BJ (cell line): Measurements from ENCODE around the gene NINL. TPM values are rescaled to one million over a fixed set of nuclear protein-coding genes. Genes with fewer than 3 reads are reported as not detected.
"Not testable (repeated sequence)": the region's sequence is repeated elsewhere in the genome, so short reads cannot be mapped to it uniquely, and the experiment has no call there.

ENCODE experiments used
- CTCF ChIA-PET: fragments of 350-600 bp; formaldehyde crosslinking; extraction: SDS; loops from one replicate; lab custom pipeline; 2021; ENCODE audit warnings: antibody characterized with exemption, inconsistent platforms; lab: Yijun Ruan, JAX
- POLR2A ChIA-PET: fragments of 300-600 bp; sonication (Branson Sonifier 250); formaldehyde crosslinking; extraction: SDS; loops from one replicate; lab custom pipeline; 2021; ENCODE audit warnings: antibody characterized with exemption; lab: Charles Lee
- DNase-seq: peaks from one replicate; pipeline ENCODE4 v3.0.0-alpha.2; 2011; ENCODE audit warnings: low read depth
- H3K27me3 ChIP-seq: 2 replicates; pipeline ENCODE4 v1.6.0; 2011; ENCODE audit warnings: low read length; ENCODE audit not compliant: control insufficient read depth, insufficient read depth
- H3K36me3 ChIP-seq: 2 replicates; pipeline ENCODE4 v1.5.1; 2011; ENCODE audit warnings: low read length; ENCODE audit not compliant: control insufficient read depth, insufficient read depth
- H3K4me3 ChIP-seq: 2 replicates; pipeline ENCODE4 v1.5.1; 2011; ENCODE audit warnings: low read depth, mild to moderate bottlenecking, control low read depth, low read length
- polyA plus RNA-seq: library from polyadenylated mRNA; depleted of rRNA; stranded (reverse); fragments of >200 nt; gene quantifications from 2 replicates; pipeline ENCODE4 v1.2.3, GENCODE V29; 2011
- TF ChIP-seq, protein P1 (sequence below): IDR thresholded peaks from 2 replicates; pipeline ENCODE4 v1.5.1; 2011; ENCODE audit warnings: low read depth, mild to moderate bottlenecking, control low read depth, inconsistent platforms, low read length, moderate library complexity; ENCODE audit not compliant: insufficient read depth

Gene NINL
- polyA plus RNA-seq, 1 experiment: 6.2 TPM

DNA sequence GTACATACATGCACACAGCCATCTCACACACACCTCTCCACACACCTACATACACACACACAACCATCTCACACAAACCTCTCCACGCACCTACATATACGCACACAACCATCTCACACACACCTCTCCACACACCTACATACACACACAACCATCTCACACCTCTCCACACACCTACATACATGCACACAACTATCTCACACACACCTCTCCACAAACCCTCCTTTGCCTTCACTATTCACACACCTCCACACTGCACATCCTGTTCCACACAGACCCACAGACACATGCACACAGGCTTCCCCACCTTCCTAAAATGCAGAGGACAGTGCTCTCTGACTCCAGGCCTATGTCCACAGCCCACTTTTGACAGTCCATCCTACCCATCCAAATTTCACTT, 16.3 kb upstream of the NINL start:
- H3K36me3 ChIP-seq: no peaks in the 10 kb centered on the region
- ChIA-PET CTCF (no interaction called here), POLR2A (no interaction called here)
- TF ChIP-seq, protein P1, sequence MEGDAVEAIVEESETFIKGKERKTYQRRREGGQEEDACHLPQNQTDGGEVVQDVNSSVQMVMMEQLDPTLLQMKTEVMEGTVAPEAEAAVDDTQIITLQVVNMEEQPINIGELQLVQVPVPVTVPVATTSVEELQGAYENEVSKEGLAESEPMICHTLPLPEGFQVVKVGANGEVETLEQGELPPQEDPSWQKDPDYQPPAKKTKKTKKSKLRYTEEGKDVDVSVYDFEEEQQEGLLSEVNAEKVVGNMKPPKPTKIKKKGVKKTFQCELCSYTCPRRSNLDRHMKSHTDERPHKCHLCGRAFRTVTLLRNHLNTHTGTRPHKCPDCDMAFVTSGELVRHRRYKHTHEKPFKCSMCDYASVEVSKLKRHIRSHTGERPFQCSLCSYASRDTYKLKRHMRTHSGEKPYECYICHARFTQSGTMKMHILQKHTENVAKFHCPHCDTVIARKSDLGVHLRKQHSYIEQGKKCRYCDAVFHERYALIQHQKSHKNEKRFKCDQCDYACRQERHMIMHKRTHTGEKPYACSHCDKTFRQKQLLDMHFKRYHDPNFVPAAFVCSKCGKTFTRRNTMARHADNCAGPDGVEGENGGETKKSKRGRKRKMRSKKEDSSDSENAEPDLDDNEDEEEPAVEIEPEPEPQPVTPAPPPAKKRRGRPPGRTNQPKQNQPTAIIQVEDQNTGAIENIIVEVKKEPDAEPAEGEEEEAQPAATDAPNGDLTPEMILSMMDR: no peak
- DNase-seq: no peak
- H3K4me3 ChIP-seq: no peak overlapping the region
- H3K27me3 ChIP-seq: no peaks in the 10 kb centered on the region

GRCh38 chr20:25600632-25601031, 15.3 kb upstream of the NINL start:
- DNase-seq: no peak
- Histone ChIP-seq H3K4me3 (no peak overlapping the region), H3K27me3 (no peaks in the 10 kb centered on the region), H3K36me3 (no peaks in the 10 kb centered on the region)
- CTCF ChIA-PET: no interaction called here
- POLR2A ChIA-PET: no interaction called here
- TF ChIP-seq, protein P1: no peak

DNA sequence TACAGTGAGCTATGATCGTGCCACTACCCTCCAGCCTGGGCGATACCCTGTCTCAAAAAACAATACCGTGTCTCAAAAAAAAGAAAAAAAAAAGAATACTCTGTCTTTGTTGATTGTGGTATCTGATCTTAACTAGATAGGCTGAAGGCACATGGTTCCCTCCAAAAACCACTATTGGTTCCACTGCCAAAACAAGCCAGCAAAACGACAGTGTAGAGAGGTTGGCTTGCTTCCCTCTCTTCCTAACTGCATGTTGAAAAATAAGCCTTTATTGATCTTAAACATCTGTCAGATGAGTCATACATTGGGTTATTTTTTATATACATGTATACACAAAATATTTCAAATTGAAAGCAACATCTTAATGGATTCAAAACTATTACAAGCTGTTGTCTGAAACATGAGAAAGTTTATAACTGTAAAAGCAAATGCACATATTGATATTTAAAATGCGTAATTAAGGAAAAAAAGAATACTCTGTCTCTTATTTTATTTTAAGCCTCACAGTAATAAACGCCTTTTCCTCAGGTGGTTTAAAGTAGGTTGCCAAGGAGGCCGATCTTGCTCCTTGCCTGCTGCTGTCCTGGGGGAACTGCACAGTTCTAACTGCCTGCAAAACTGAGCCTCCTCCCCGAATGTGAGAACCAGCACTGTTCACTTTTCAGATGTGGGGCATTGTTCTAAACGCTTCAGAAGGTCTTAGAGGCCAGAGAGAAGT, 7.0 kb upstream of the NINL start:
- POLR2A ChIA-PET: no interaction called here
- no peak for DNase-seq
- TF ChIP-seq, protein P1: no peak

GRCh38 chr20:25590778-25591177, 5.4 kb upstream of the NINL start:
- H3K27me3 ChIP-seq, CTCF ChIA-PET, DNase-seq, H3K4me3 ChIP-seq, POLR2A ChIA-PET, H3K36me3 ChIP-seq: not testable (repeated sequence)

More for the DNA sequence above, 7.0 kb upstream of the NINL start:
- Histone ChIP-seq H3K27me3 (peaks cover 2% of the 10 kb centered on the region; the same call in 1 of the 2 replicates), H3K36me3 (no peaks in the 10 kb centered on the region), H3K4me3 (no peak overlapping the region)
- CTCF ChIA-PET: no interaction called here

GRCh38 chr20:25588491-25588890, 3.2 kb upstream of the NINL start:
- H3K4me3 ChIP-seq: no peak overlapping the region
- ChIA-PET CTCF (interaction anchor here (1.2 kb wide), 1 partner anchor 9 kb away, joined by 3 read pairs; no protein-coding TSS in a partner anchor), POLR2A (no interaction called here)
- H3K36me3 ChIP-seq: no peaks in the 10 kb centered on the region
- TF ChIP-seq, protein P1: no peak
- H3K27me3 ChIP-seq: no peaks in the 10 kb centered on the region
- DNase-seq: no peak

DNA sequence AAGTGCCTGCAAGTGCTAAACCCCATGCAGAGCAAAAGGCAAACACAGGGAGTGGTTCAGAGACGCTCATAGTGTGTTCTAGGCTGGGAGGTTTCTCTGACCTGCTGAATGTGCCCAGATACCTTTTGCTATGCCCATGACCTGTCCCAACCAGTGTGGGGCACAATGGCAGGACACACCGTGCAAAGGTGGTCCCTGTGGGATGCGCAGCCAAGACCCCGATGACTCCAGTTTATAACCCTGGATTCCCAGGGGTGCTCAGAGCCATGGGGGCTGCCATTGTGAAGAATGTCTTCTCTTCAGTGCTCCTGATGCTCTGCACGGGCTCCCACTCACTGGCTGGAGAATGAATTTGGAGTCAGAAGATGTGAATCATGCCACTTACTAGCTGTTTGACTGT, 2.2 kb upstream of the NINL start:
- Histone ChIP-seq H3K27me3 (no peaks in the 10 kb centered on the region), H3K36me3 (no peaks in the 10 kb centered on the region), H3K4me3 (no peak overlapping the region)
- ChIA-PET POLR2A (no interaction called here), CTCF (no interaction called here)
- TF ChIP-seq, protein P1: no peak
- no peak for DNase-seq
